Mesothelial cell of epicardium (in vitro differentiated cells): ENCODE measurements around the gene ZNF57. TPM values are rescaled to one million over a fixed set of nuclear protein-coding genes. Genes with fewer than 3 reads are reported as not detected.
"Not testable (repeated sequence)": the region's sequence is repeated elsewhere in the genome, so short reads cannot be mapped to it uniquely, and the experiment has no call there.

ENCODE experiments used
- DNase-seq, 2 experiments: peaks; one replicate each; pipeline ENCODE4 v3.0.0; 2021; ENCODE audit warnings: low spot score in 2 of 2; ENCODE audit not compliant: unreplicated experiment in 2 of 2
- H3K27ac Mint-ChIP-seq: 2 replicates; pipeline ENCODE4 v1.8.0; 2021; ENCODE audit warnings: mixed read lengths
- H3K27me3 Mint-ChIP-seq: 2 replicates; pipeline ENCODE4 v1.8.0; 2021; ENCODE audit warnings: low read depth, mixed read lengths
- H3K36me3 Mint-ChIP-seq: 2 replicates; pipeline ENCODE4 v1.8.0; 2021; ENCODE audit warnings: mixed read lengths
- H3K4me1 Mint-ChIP-seq: 2 replicates; pipeline ENCODE4 v1.8.0; 2021; ENCODE audit warnings: mixed read lengths
- H3K4me3 Mint-ChIP-seq: 2 replicates; pipeline ENCODE4 v1.8.0; 2021; ENCODE audit warnings: mild to moderate bottlenecking, moderate library complexity, mixed read lengths
- H3K9me3 Mint-ChIP-seq: 2 replicates; pipeline ENCODE4 v1.8.0; 2021; ENCODE audit warnings: mixed read lengths
- CTCF ChIP-seq: fragments of 200-600 bp; sonication (generic); IDR thresholded peaks from one replicate; pipeline ENCODE4 v1.5.0; 2021; ENCODE audit warnings: antibody characterized with exemption; ENCODE audit not compliant: unreplicated experiment
- total RNA-seq: library from RNA; stranded (reverse); gene quantifications from 3 replicates; pipeline ENCODE4 v1.2.1, GENCODE V29; 2021

The ZNF57 gene
- total RNA-seq, 1 donor from 2014 or later = 3.9 TPM

DNA sequence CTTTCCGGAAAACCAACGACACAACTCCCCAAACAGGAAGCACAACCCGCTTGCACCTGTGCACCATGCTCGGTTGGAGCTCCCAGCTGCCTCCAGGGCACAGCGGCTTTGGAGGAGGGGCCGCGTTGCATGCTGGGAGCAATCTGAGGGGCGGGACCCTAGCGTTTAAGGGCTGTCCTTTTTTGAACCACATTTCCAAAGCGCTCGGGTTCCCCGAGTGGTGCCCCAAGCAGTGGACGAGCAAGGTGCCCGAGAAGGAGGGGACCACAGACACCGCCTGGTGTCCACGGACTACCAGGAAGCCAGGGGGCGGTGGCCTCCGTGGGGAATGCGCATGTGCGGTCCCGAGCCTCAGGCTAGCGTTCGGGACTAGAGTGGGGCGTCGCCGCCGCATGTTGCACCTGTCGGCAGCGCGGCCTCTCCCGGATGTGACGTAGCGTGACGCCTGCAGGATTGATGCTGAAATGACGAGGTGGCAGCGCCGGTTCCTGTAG lies 11.9 kb upstream of the ZNF57 start:
- Mint-ChIP-seq H3K27ac (no peak overlapping the region), H3K4me3 (no peak overlapping the region), H3K27me3 (no peaks in the 10 kb centered on the region), H3K9me3 (no peaks in the 10 kb centered on the region), H3K4me1 (no peaks in the 10 kb centered on the region), H3K36me3 (no peaks in the 10 kb centered on the region)
- no peak for DNase-seq
- no peak for TF ChIP-seq CTCF

DNA sequence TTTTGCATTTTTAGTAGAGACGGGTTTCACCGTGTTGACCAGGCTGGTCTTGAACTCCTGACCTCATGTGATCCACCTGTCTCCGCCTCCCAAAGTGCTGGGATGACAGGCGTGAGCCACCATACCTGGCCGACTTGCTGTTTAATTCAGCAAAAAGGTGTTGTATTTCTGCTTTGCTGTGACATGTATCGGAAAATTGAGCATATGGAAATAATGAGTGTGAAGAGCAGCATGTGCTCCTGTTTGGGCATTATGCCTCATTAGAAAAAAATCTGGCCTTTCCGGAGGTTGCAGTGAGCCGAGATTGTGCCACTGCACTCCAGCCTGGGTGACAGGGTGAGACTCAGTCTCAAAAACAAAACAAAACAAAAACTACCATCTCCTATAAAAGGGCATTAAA lies 10.2 kb upstream of the ZNF57 start:
- H3K4me3 Mint-ChIP-seq, H3K36me3 Mint-ChIP-seq, H3K27me3 Mint-ChIP-seq, H3K4me1 Mint-ChIP-seq, DNase-seq, H3K9me3 Mint-ChIP-seq, H3K27ac Mint-ChIP-seq: not testable (repeated sequence)

GRCh38 chr19:2896694-2897093 lies 4.0 kb upstream of the ZNF57 start:
- Mint-ChIP-seq H3K36me3 (no peaks in the 10 kb centered on the region), H3K27me3 (no peaks in the 10 kb centered on the region), H3K4me3 (no peak overlapping the region), H3K9me3 (peaks cover 16% of the 10 kb centered on the region), H3K4me1 (peaks cover 6% of the 10 kb centered on the region), H3K27ac (no peak overlapping the region)
- no peak for DNase-seq
- TF ChIP-seq CTCF = no peak

DNA sequence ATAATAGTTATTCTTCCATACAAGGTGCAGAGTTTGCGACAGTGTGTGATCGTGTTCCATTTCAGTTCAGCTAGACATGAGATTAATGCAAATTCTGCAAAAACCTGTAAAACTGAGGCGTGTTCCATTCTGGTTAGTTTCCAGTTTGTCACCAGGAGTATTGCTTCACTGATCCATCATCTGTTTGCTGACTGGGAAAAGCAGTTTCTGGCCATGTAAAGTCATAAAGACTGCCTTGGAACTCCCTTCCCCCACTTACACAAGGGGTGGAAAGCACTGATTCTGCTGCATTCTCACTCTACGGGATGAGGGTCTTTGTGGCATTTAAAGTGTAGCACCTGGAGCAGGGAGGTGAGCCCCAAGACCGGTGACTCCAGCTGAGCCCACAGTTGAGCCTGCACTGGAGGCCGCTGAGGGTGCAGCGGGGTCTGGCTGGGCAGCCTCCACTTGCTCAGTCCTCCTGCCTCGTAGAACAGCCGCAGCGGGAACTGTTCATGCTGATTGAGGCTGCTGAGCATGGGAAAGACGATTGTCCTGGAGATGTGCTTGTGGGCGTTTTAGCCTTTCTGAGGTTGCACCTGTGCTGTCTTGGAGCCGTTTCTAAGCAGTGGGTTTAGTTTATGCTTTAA lies 2.0 kb downstream of the ZNF57 start:
- TF ChIP-seq CTCF = no peak
- Mint-ChIP-seq H3K4me3 (no peak overlapping the region), H3K36me3 (peaks cover 2% of the 10 kb centered on the region), H3K9me3 (peaks cover 1% of the 10 kb centered on the region), H3K27me3 (no peaks in the 10 kb centered on the region), H3K4me1 (peaks cover 8% of the 10 kb centered on the region), H3K27ac (no peak overlapping the region)
- DNase-seq = no peak

DNA sequence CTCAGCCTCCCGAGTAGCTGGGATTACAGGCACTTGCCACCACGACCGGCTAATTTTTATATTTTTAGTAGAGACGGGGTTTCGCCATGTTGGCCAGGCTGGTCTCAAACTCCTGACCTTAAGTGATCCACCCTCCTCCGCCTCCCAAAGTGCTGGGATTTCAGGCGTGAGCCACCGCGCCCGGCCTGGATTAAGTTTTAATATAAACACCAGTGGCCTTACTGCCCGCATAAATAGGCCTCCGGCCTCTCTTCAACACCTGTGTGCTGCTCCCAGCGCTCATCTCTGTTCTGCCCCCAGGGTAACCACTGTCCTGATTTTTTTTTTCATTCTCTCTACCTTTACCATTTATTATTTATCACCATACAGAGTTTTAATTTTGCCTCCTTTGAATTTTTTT lies 2.6 kb downstream of the ZNF57 start:
- not testable (repeated sequence) for DNase-seq, H3K27me3 Mint-ChIP-seq, H3K27ac Mint-ChIP-seq, H3K4me3 Mint-ChIP-seq, H3K4me1 Mint-ChIP-seq, H3K9me3 Mint-ChIP-seq, H3K36me3 Mint-ChIP-seq

DNA sequence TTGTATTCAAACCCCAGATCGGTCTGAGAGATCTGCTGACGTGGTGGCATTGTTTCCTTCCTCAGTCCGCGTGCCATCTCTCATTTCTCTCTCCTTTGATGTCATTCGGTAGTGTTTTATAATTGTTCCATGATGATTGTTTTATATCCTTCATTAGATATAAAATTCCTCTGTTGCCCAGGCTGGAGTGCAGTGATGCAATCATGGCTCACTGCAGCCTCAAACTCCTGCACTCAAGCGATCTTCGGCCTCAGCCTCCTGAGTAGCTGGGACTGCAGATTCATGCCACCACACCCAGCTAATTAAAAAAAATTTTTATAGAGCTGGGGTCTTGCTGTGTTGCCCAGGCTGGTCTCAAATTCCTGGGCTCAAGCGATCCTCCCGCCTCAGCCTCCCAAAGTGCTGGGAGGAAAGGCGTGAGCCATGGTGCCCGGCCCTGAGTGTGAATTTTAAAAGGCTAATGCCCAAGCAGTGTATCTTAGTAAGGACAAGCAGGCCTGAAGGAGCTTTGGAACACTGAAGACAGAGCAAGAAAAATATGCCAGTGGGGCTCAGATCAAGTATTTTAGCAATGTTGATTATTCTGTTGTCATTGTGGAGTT lies 5.3 kb downstream of the ZNF57 start:
- peaks cover 10% of the 10 kb centered on the region for H3K36me3 Mint-ChIP-seq
- H3K4me3 Mint-ChIP-seq = no peak overlapping the region
- no peak overlapping the region for H3K27ac Mint-ChIP-seq

More for the DNA sequence above, 5.3 kb downstream of the ZNF57 start:
- no peaks in the 10 kb centered on the region for H3K27me3 Mint-ChIP-seq
- DNase-seq = no peak
- H3K4me1 Mint-ChIP-seq = peaks cover 8% of the 10 kb centered on the region
- TF ChIP-seq CTCF = no peak
- H3K9me3 Mint-ChIP-seq = peaks cover 9% of the 10 kb centered on the region
